ENCODE results near the gene SYT14.
"Not testable (repeated sequence)": the region's sequence is repeated elsewhere in the genome, so short reads cannot be mapped to it uniquely, and the experiment has no call there.

SYT14 gene

DNA sequence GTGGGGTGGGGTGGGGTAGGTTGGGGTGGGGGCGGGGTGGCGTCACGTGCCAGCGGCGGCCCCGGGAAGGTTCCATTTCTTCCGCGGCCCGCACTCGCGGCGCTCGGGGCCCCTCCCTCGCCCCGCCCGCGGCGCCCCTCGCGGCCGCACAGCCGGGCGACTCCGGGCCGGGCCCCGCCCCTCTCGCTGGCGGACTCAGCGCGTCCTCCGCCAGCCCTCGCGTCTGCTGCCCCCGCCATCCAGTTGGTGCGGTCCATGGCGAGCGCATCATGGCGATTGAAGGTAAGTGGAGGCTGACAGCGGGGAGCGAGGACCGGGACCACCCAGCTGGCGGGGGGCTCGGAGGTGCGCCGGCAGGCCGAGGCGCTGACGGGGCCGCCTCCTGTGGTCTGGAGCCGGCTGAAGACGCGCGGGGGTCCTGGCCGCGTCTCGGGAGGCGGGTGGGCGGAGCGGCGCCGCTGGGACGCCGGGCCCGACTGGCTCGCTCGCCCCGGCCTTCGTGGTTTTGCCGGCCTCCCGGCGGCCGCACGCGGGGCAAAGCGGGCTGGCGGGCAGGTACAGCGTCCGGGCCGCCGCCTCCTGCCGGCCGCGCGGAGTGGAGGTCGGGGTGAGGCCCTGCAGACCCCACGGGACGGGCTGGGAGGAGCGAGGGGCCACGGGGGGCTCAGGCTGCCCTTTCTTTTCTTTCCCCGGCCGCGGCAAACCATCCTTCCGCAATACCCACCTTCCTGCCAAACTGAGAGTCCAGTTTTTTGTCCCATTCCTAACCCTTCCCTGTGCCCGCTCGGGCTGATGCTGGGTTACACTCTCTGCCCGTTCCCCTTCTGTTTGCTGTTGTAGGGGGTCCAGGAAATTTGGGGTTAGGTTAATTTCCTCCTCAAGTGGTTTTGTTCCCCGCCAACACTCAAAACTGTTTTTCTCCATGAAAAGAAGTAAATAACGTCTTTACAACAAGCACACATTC, at the start of gene SYT14:
Gene SYT14, plus strand, starts transcription at position 222 of the 964 bp plus-strand sequence. Its CDS starts 48 bp downstream, at position 270.
- DNase-seq (ENCODE audit: low read depth in 2 of 2): peak in 1 of 2 donors; percentile 1

- DNase-seq (ENCODE audit: low read depth in 2 of 2): not testable (repeated sequence)
These were observed 49.5 kb upstream of the SYT14 start for GRCh38 chr1:209888291-209889076.

DNA sequence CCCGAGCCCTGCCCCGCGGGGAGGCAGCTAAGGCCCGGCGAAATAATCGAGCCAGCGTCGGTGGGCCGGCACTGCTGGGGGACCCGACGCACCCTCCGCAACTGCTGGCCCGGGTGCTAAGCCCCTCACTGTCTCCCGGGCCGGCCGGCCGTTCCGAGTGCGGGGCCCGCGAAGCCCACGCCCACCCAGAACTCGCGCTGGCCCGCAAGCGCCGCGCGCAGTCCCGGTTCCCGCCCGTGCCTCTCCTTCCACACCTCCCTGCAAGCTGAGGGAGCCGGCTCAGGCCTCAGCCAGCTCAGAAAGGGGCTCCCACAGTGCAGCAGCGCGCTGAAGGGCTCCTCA, 49.0 kb upstream of the SYT14 start:
- DNase-seq (ENCODE audit: low read depth in 2 of 2): no peak

GRCh38 chr1:209890641-209891330, 47.2 kb upstream of the SYT14 start:
- DNase-seq (ENCODE audit: low read depth in 2 of 2): no peak

GRCh38 chr1:209893751-209894150, 44.3 kb upstream of the SYT14 start:
- DNase-seq (ENCODE audit: low read depth in 2 of 2): no peak

GRCh38 chr1:209895709-209896108, 42.3 kb upstream of the SYT14 start:
- DNase-seq (ENCODE audit: low read depth in 2 of 2): no peak

DNA sequence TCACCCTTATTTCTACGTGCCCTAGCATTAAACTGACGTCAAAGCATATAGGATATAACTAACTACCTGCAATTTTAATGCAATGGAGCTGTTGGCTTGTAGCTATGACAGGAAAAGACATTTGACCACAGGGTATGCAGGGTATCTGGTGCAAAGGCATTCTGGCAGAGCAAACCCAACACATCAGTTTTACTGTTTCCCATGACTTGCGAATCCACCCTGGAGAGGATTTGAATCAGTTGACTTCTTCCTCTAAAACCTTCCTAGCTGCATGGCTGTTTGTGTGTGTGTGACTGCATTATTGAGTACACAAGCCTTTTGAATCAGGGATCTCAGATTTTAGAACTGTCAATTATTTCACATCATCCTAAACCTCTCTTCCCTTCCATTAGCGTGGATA, 41.7 kb upstream of the SYT14 start:
- DNase-seq (ENCODE audit: low read depth in 2 of 2): no peak

GRCh38 chr1:209898271-209898670, 39.7 kb upstream of the SYT14 start:
- DNase-seq (ENCODE audit: low read depth in 2 of 2): not testable (repeated sequence)

DNA sequence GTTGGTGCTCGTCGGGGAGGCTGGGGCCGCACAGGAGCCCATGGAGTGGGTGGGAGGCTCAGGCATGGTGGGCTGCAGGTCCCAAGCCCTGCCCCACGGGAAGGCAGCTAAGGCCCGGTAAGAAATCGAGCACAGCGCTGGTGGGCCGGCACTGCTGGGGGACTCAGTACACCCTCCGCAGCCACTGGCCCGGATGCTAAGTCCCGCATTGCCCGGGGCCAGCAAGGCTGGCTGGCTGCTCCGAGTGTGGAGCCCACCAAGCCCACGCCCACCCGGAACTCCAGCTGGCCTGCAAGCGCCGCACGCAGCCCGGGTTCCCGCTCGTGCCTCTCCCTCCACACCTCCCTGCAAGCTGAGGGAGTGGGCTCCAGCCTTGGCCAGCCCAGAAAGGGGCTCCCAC, 39.2 kb upstream of the SYT14 start:
- DNase-seq (ENCODE audit: low read depth in 2 of 2): not testable (repeated sequence)

DNA sequence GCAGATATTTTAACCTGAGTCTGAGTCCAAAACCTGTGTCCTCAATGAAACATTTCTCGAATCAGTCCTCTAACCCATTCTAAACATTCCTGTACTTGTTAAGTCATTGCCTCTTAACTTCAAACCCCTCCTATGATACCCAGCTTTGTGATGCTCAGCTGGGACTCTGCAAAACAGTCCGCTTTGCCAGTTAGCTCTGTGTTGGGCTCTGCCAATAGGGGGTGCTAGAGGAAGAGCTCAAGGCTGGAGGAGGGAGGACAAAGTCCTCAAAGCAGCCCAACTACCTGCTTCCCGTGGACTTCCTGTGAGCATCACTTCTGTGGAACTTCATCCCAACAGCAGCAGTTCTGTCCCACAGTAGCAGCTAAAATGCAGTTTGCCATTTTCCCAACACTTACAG, 38.1 kb upstream of the SYT14 start:
- no peak for DNase-seq (ENCODE audit: low read depth in 2 of 2)

DNA sequence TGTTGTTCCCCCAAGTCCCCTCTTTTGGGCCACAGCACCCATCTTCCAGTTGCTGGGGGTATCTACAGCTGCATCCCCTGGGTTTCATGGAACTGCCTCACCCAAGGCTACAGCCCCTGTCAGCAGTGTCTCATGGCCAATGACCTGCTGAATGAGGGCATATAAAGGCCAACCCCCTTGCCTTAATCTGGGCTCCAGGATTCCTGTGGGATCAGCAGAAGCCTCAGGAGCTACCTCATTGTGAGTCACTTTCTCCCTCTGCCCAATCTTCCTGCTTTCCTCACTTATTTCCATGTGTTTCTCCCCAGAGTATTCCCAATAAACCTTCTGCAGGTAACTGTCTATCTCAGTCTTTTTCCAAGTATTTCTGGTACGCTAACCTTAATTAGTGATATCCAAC, 37.3 kb upstream of the SYT14 start:
- no peak for DNase-seq (ENCODE audit: low read depth in 2 of 2)

DNA sequence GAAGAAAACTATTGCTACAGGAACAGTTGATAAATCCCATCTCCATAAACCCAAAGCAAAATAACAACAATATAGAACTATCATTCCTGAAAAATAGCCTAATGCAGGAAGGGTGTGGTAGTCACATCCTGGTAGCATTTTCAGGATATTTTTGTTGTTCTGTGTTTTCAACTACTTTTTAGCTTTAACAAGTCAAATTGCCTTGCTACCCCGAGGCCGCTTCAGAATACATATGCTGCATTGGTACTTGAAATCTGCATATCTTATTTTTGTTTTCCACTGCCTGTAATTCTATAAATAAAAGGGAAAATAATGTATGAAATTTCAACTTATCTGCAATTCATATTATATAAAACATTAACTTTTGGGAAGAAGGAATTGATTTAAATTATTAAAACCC, 36.8 kb upstream of the SYT14 start:
- no peak for DNase-seq (ENCODE audit: low read depth in 2 of 2)

- DNase-seq (ENCODE audit: low read depth in 2 of 2): not testable (repeated sequence)
These were observed 33.2 kb upstream of the SYT14 start for GRCh38 chr1:209904774-209905173.

GRCh38 chr1:209911746-209912145, 26.3 kb upstream of the SYT14 start:
- DNase-seq (ENCODE audit: low read depth in 2 of 2): no peak

- no peak for DNase-seq (ENCODE audit: low read depth in 2 of 2)
These were observed 25.7 kb upstream of the SYT14 start for GRCh38 chr1:209912306-209912705.

DNA sequence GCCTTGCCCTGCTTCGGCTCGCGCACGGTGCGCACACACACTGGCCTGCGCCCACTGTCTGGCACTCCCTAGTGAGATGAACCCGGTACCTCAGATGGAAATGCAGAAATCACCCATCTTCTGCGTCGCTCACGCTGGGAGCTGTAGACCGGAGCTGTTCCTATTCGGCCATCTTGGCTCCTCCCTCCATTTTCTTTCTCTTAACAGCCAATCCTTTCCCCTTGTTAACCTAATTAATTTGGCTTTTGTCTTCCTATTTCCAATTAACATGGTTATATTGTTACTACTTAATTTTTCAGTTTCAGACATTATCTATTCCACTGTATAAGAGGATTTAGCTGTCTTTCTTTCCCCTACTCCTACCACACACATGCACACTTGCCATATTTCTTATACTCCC, 18.4 kb upstream of the SYT14 start:
- DNase-seq (ENCODE audit: low read depth in 2 of 2): not testable (repeated sequence)

GRCh38 chr1:209920844-209921243, 17.2 kb upstream of the SYT14 start:
- DNase-seq (ENCODE audit: low read depth in 2 of 2): no peak

DNA sequence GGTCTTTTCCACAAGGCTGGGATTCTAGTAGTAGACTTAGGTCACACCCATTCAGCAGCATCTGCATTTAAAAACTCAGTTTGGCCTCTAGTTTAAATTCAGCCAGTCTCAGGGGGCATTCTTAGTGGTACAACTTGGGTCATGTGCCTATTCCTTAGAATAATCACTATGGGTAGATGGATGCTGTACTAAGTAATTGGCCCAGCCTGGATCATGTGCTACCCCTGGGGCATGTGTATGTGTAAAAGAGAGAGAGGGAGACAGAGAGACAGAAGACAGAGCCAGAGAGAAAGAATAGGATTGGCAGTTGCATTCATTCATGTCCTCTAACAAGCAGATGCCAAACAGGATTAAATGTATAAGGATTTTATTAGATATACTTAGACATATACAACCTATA, 13.6 kb upstream of the SYT14 start:
- no peak for DNase-seq (ENCODE audit: low read depth in 2 of 2)

DNA sequence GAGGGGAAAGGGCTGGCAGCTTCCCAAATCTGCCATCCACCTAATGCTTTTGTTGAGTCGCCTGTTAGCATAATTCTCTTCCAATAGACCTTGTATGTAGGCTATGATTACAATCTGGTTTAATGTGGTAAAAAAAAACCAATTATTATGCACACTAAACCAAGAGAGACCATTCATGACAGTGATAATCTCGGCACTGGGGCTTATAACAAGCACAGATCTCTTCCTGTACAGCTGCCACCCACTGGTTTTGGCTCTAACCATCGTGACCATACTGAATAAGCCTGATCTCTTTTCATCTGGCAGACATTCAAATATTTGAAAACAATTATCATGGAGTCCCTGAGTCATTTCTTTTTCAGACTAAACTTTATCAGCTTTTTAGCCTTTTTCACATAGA, 12.0 kb upstream of the SYT14 start:
- no peak for DNase-seq (ENCODE audit: low read depth in 2 of 2)

- DNase-seq (ENCODE audit: low read depth in 2 of 2): no peak
These were observed 10.6 kb upstream of the SYT14 start for GRCh38 chr1:209927466-209927865.

DNA sequence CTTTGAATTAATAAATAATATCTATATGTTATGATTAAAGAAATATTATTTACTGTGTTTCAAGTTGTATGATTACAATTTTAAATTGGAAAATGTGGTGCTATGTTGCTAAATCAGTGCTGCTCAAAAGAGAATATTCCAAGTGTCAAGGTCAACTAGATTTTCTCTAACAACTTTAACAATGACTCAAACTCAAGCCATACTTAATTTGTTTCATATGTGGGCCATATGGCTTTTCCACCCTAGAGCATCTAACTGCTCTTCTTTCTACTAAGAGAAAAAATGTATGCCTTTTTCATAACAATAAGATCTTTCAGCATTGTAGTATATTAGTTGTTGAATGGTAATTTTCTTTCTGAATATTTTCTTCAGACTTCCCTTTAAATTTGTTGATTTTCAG, 8.3 kb upstream of the SYT14 start:
- no peak for DNase-seq (ENCODE audit: low read depth in 2 of 2)

GRCh38 chr1:209931141-209931540, 6.9 kb upstream of the SYT14 start:
- no peak for DNase-seq (ENCODE audit: low read depth in 2 of 2)

All from stimulated activated CD8-positive, alpha-beta memory T cell treated with anti-CD3 and anti-CD28 coated beads, Interleukin-2, amount 100 ng/mL, for 48 hours (primary cell).